NCI-H82 treated with DMSO at 0.1 percent for 48 hours (cell line): ENCODE measurements around the gene ATPAF1.

ENCODE experiments used
- DNase-seq: peaks from one replicate; lab custom pipeline; 2025; ENCODE audit not compliant: unreplicated experiment; lab: John Stamatoyannopoulos, UW

Gene ATPAF1

GRCh38 chr1:46616277-46617107 is 51.7 kb downstream of the ATPAF1 start, which contains the start of gene MOB3C:
MOB3C (minus strand) TSS chr1:46616811; CDS start chr1:46613321, 3,490 bp downstream.
- no peak for DNase-seq

GRCh38 chr1:46615735-46616134 is 52.4 kb downstream of the ATPAF1 start:
- DNase-seq: no peak

GRCh38 chr1:46615088-46615487 is 53.1 kb downstream of the ATPAF1 start:
- no peak for DNase-seq

GRCh38 chr1:46614604-46614984 is 53.6 kb downstream of the ATPAF1 start:
- no peak for DNase-seq

GRCh38 chr1:46613661-46614603 is 54.2 kb downstream of the ATPAF1 start:
- peak; percentile 45 for DNase-seq

GRCh38 chr1:46612937-46613660 is 55.1 kb downstream of the ATPAF1 start:
- DNase-seq: no peak

- DNase-seq: no peak
Measured at GRCh38 chr1:46611691-46612221, 56.4 kb downstream of the ATPAF1 start.

GRCh38 chr1:46607345-46608130 is 60.6 kb downstream of the ATPAF1 start:
- DNase-seq: no peak

GRCh38 chr1:46606255-46606965 is 61.8 kb downstream of the ATPAF1 start:
- DNase-seq: no peak

- DNase-seq: no peak
Measured at GRCh38 chr1:46605232-46605631, 62.9 kb downstream of the ATPAF1 start.

- DNase-seq: peak; percentile 86
Measured at GRCh38 chr1:46603858-46604549, 64.2 kb downstream of the ATPAF1 start, which contains the start of gene MKNK1. MKNK1 (minus strand) TSS chr1:46604268; CDS start chr1:46583327, 20,941 bp downstream.

- no peak for DNase-seq
Measured at GRCh38 chr1:46603481-46603857, 64.7 kb downstream of the ATPAF1 start.

- DNase-seq: no peak
Measured at GRCh38 chr1:46601257-46602007, 66.7 kb downstream of the ATPAF1 start.

- DNase-seq: no peak
Measured at GRCh38 chr1:46599059-46599970, 68.8 kb downstream of the ATPAF1 start.

- no peak for DNase-seq
Measured at GRCh38 chr1:46596846-46597245, 71.3 kb downstream of the ATPAF1 start.

- DNase-seq: no peak
Measured at GRCh38 chr1:46596036-46596435, 72.1 kb downstream of the ATPAF1 start.

GRCh38 chr1:46595127-46595526 is 73.0 kb downstream of the ATPAF1 start:
- DNase-seq: no peak
